Heart right ventricle (tissue), 16 donors: Measurements from ENCODE around the gene PRKN. TPM values are rescaled to one million over a fixed set of nuclear protein-coding genes. Genes with fewer than 3 reads are reported as not detected.

ENCODE experiments used
- ATAC-seq, 8 donors: fragments of 200-7000 bp; cut with Tn5 transposase; one replicate each; pipeline ENCODE4 v1.9.1; 2020; ENCODE audit warnings: mild to moderate bottlenecking in 8 of 8, moderate library complexity in 8 of 8, moderate number of reproducible peaks in 1 of 8
- DNase-seq, 2 donors: peaks; one replicate each; pipeline ENCODE4 v3.0.0-alpha.2; 2020
- H3K27ac ChIP-seq, 10 donors: fragments of 200-600 bp; sonication (generic) in 2 of 10; one replicate each; pipeline versions ENCODE4 v1.5.0 to v1.8.0; 2020 to 2022; ENCODE audit warnings: mild to moderate bottlenecking in 3 of 10
- H3K27me3 ChIP-seq, 7 donors: fragments of 200-600 bp; one replicate each; pipeline ENCODE4 v1.8.0; 2021 to 2022; ENCODE audit warnings: mild to moderate bottlenecking in 2 of 7
- H3K36me3 ChIP-seq, 9 donors: fragments of 200-600 bp; sonication (generic) in 1 of 9; one replicate each; pipeline versions ENCODE4 v1.5.0 to v1.8.0; 2020 to 2022; ENCODE audit warnings: mild to moderate bottlenecking in 2 of 9
- H3K4me1 ChIP-seq, 9 donors: fragments of 200-600 bp; sonication (generic) in 1 of 9; one replicate each; pipeline versions ENCODE4 v1.5.0 to v1.8.0; 2020 to 2022; ENCODE audit warnings: mild to moderate bottlenecking in 4 of 9
- H3K4me3 ChIP-seq, 10 donors: fragments of 200-600 bp; sonication (generic) in 2 of 10; one replicate each; pipeline versions ENCODE4 v1.5.0 to v1.8.0; 2020 to 2022; ENCODE audit warnings: mild to moderate bottlenecking in 7 of 10, moderate library complexity in 2 of 10
- H3K9me3 ChIP-seq, 11 donors: fragments of 200-600 bp in 10 of 11; sonication (generic) in 2 of 11; one replicate each; pipeline versions ENCODE4 v1.5.0 to v1.8.0; 2013 to 2022; ENCODE audit warnings: mild to moderate bottlenecking in 2 of 11, control low read depth in 1 of 11, moderate library complexity in 1 of 11
- CTCF ChIP-seq, 9 donors: fragments of 200-600 bp; sonication (generic) in 2 of 9; IDR thresholded peaks; one replicate each; pipeline versions ENCODE4 v1.5.0 to v1.8.0; 2021 to 2022; ENCODE audit warnings: antibody characterized with exemption in 9 of 9, mild to moderate bottlenecking in 5 of 9, moderate library complexity in 1 of 9
- WGBS, 2 donors: extraction: QIAGEN DNeasy Blood & Tissue Kit; methylation state at CpG; one replicate each; pipeline ENCODE4 v1.1.7; 2013; ENCODE audit warnings: inconsistent platforms in 1 of 2; 5-methylcytosine and 5-hydroxymethylcytosine counted together
- intact Hi-C, 10 donors: fragments of 100-400 bp; cut with DNase I; formaldehyde crosslinking; loops; one replicate each; pipeline versions ENCODE4 v1.11.1 to v1.14.2; 2022
- polyA plus RNA-seq, 2 donors: library from polyadenylated mRNA; stranded (reverse); fragments of 200-250 nt; gene quantifications; one replicate each; pipeline ENCODE4 v1.2.3, GENCODE V29; 2013
- total RNA-seq, 10 donors: library from RNA; stranded (reverse); fragmentation: NEBNext Ultra II Directional in 3 of 10; extraction: Animal tissue kit (Norgen Biotek cat#: 25700) in 3 of 10; gene quantifications; one replicate each; pipeline versions ENCODE4 v1.2.1 to v1.2.4, GENCODE V29; 2021 to 2023
- donor health status: Arrhythmogenic right ventricular cardiomyopathy.
- donor health status: ischemic (EF 13 %, LVEDD 7.1; RV severe dilation, severe dysfunction).
- donor health status: healthy with polysubstance abuse.
- donor health status: DM: no; HTN: yes; CAD: no.
- donor health status: DM: no; HTN: no; CAD: no.
- donor health status: ischemic (EF 25% LVEDD 6.9; RV normal size, moderate dysfunction).
- donor health status: ischemic (EF 25% LVEDD 5.7; RV mildly dilated, moderate dysfunction).
- donor health status: healthy.
- donor health status: DM: yes; HTN: yes; CAD: no.
- donor health status: Ischemic cardiomyopathy.
- donor health status: ischemic (EF 35%, LVEDD 5.7; RV mildly dilated, moderate dysfunction).
- donor health status: nonischemic (EF 11% LVEDD 7.7; RV severe dilation, severe dysfunction).
- donor health status: DM: yes; HTN: yes; CAD: no.
- donor health status: PGD.
- donor health status: ischemic (EF 29% LVEDD 5.4; RV normal size, mild dysfunction).
- donor health status: nonischemic (EF 23%, LVEDD 6.1; RV moderate dilation, normal function).

PRKN gene
- total and polyA plus RNA-seq, 12 donors: 2.3 to 27.7 (median 26.3) TPM

GRCh38 chr6:162343936-162344645 lies 383.5 kb downstream of the PRKN start:
- Histone ChIP-seq H3K27ac (peak overlapping the region in 4 of 10 donors; percentile 15 to 57 (median 52)), H3K36me3 (no peaks in the 10 kb centered on the region), H3K9me3 (peaks cover 0 to 3% (median 0%) of the 10 kb centered on the region in 11 donors), H3K4me1 (peaks cover 0 to 24% (median 8%) of the 10 kb centered on the region in 9 donors), H3K27me3 (no peaks in the 10 kb centered on the region), H3K4me3 (no peak overlapping the region)
- no peak for TF ChIP-seq CTCF (IDR thresholded peaks at IDR 0.05)
- intact Hi-C loops: no loop called here
- ATAC-seq (peak in 6 of 8 donors; percentile 42 to 88 (median 54)), DNase-seq (no peak)
- whole genome bisulfite sequencing, 2 donors: 60 to 64% methylated on average over 8 of the region's 8 CpGs

- Histone ChIP-seq H3K4me1 (peaks cover 0 to 24% (median 8%) of the 10 kb centered on the region in 9 donors), H3K36me3 (no peaks in the 10 kb centered on the region), H3K27me3 (no peaks in the 10 kb centered on the region), H3K9me3 (peaks cover 0 to 3% (median 0%) of the 10 kb centered on the region in 11 donors), H3K4me3 (no peak overlapping the region), H3K27ac (no peak overlapping the region)
- ATAC-seq (peak in 2 of 8 donors; percentile 18 to 22), DNase-seq (no peak)
- intact Hi-C loops: no loop called here
- TF ChIP-seq CTCF (IDR thresholded peaks at IDR 0.05): no peak
- WGBS, 2 donors: 68 to 72% methylated on average over 3 of the region's 3 CpGs
These were observed 384.2 kb downstream of the PRKN start for GRCh38 chr6:162343198-162343935.

- no peak overlapping the region for H3K27ac ChIP-seq
- WGBS, 2 donors: 53 to 61% methylated on average over 6 of the region's 6 CpGs
These were observed 390.2 kb downstream of the PRKN start for GRCh38 chr6:162337412-162337811.

More at GRCh38 chr6:162337412-162337811, 390.2 kb downstream of the PRKN start:
- H3K27me3 ChIP-seq: no peaks in the 10 kb centered on the region
- peaks cover 0 to 15% (median 5%) of the 10 kb centered on the region in 11 donors for H3K9me3 ChIP-seq
- intact Hi-C loops: no loop called here
- peaks cover 0 to 4% (median 0%) of the 10 kb centered on the region in 9 donors for H3K4me1 ChIP-seq
- H3K36me3 ChIP-seq: no peaks in the 10 kb centered on the region
- ATAC-seq (peak in 3 of 8 donors; percentile 51 to 60 (median 53)), DNase-seq (no peak)
- H3K4me3 ChIP-seq: no peak overlapping the region
- TF ChIP-seq CTCF (IDR thresholded peaks at IDR 0.05): no peak
